GM18508 (cell line): ENCODE results near the gene KRT14.
"Not testable (repeated sequence)": the region's sequence is repeated elsewhere in the genome, so short reads cannot be mapped to it uniquely, and the experiment has no call there.

Source experiments
- ATAC-seq: cut with Tn5 transposase; IDR thresholded peaks from one replicate; pipeline ENCODE4 v1.9.1; 2021; ENCODE audit warnings: moderate number of reproducible peaks; ENCODE audit not compliant: insufficient read depth, unreplicated experiment

Gene KRT14

GRCh38 chr17:41610061-41610517 lies 23.4 kb upstream of the KRT14 start:
- ATAC-seq, result not testable (repeated sequence)

- not testable (repeated sequence) for ATAC-seq
Observed at GRCh38 chr17:41606930-41607329, 20.2 kb upstream of the KRT14 start.

GRCh38 chr17:41602524-41602923 lies 15.8 kb upstream of the KRT14 start:
- ATAC-seq, result no peak

- no peak for ATAC-seq
Observed at GRCh38 chr17:41600318-41600717, 13.6 kb upstream of the KRT14 start.

DNA sequence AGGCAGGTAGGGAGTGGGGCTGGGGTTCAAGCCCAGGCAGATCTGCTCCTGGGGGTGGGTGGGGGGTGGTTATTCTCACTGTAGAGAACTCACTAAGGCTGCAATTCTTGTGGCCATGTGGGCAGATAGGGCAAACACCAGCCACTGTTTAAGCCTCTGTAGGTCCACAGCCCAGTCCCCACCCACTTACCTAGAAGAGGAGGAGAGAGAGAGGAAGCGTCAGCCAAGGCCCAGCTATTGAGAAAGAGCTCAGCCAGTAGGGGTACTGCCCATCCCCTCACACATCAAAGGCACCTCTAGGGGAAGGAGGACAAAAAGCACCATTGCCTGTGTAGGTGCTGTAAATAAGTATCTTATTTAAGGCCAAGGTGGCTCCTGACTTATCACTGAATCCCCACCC lies 13.0 kb upstream of the KRT14 start:
- no peak for ATAC-seq

DNA sequence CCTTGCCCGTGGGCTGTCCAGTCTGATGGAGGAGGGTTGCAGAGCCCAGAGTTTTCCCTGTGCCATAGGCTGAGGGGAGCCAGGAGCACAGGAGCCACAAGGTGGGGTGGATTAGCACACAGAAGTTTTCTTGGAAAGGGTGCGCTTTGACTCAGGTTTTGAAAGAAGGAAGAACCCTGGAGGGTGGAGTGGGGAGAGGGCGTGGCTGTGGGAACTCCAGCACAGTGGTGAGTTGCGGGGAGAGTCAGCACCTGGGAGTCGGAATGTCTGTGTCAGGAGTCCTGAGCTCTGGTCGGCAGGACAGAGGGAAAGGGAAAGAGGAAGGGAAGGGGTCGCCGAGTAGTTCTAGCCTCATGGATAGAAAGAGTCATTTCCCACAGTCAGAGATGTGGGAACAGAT lies 8.9 kb upstream of the KRT14 start:
- no peak for ATAC-seq

GRCh38 chr17:41594363-41594915 lies 7.7 kb upstream of the KRT14 start:
- ATAC-seq, result no peak

DNA sequence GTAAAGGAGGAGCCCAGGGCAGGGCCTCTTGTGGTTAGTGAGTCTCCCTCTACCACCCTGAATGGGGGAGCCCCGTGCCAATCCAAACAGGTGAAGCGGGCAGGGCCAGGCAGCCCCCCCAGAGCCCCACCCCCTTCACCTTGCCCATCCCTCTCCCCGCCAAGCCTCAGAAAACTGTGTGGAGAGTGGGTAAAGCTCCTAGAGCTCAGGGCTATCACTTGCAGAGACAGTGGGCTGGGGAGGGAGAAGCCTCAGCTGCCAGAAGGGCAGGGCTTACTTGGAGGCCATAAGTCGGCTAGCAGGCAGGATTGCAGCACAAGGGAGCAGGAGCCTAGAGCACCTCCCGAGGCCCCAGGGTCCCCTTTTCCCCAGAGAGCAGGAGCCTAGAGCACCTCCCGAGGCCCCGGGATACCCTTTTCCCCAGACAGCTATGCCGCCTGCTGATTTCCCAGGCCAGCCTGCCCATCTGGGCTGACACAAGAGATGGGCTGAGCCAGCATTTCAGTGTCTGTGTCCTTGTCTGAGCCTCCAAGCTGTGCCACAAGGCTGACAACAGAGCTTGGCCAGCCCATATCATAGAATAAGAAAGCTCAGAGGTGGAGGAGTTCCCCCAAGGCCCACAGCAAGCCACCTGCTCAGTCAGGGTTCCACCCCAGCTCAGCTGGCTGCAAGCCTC lies 6.7 kb upstream of the KRT14 start:
- ATAC-seq, result no peak

- ATAC-seq, result no peak
Observed at GRCh38 chr17:41592601-41593305, 6.1 kb upstream of the KRT14 start.

- no peak for ATAC-seq
Observed at GRCh38 chr17:41589301-41589700, 2.6 kb upstream of the KRT14 start.

DNA sequence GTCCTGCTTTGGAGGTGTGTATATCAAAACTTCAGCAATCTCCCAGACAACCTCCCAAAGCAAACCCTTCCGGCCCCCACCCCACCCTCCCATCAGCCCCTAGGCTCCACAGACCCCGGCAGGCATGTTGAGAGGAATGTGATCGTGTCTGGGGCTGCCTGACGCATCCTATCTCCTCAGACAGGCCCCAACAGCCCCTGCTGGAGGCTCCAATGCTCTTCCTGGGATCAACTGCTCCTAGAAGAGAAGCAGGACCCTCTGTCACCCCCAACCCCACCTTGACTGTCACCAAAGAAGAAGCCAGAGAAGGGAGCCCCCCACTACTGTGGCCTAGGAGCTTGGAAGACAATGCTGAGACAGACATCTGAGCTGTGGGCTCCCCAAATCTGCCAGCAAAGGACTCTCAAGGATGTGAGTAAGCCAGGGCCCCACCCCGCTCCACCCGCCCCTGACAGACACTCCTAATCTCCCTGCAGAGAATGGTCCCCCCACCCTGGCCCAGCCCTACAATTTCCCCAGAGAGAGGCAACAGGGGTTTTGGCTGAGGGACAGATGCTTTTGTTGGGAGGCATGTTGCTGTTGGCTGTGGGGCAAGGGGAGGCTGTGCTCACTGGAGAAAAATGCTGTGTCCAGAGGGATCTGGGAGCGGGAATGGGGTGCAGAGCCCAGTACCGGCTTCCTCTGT lies 1.6 kb upstream of the KRT14 start:
- ATAC-seq, result no peak

GRCh38 chr17:41585301-41586056 lies 1.2 kb downstream of the KRT14 start:
- ATAC-seq, result no peak

DNA sequence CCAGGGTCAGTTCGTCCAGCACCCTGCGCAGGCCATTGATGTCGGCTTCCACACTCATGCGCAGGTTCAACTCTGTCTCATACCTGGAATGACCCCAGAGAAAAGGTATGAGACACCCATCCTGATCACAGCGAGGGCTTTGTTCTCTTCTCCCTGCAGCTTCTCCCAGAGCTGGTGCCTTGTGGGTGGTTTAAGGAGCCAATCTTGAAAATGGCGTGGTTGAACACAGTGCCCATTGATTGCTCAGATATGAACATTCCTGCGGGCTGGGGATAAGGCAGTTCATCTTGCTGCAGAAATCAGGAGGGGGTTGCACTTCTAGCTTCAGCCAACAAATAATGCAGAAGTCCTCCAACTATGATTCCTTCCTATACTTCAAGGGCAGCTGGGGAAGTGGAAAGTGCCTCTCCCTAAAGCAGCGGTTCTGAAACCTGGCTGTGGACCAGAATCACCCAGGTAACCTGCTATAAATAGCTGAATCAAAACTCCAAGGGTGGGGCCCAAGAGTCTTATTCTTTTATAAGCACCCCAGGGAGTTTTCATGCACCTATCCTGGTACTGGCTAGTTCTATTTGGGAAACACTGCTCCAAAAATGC lies 2.3 kb downstream of the KRT14 start:
- not testable (repeated sequence) for ATAC-seq

DNA sequence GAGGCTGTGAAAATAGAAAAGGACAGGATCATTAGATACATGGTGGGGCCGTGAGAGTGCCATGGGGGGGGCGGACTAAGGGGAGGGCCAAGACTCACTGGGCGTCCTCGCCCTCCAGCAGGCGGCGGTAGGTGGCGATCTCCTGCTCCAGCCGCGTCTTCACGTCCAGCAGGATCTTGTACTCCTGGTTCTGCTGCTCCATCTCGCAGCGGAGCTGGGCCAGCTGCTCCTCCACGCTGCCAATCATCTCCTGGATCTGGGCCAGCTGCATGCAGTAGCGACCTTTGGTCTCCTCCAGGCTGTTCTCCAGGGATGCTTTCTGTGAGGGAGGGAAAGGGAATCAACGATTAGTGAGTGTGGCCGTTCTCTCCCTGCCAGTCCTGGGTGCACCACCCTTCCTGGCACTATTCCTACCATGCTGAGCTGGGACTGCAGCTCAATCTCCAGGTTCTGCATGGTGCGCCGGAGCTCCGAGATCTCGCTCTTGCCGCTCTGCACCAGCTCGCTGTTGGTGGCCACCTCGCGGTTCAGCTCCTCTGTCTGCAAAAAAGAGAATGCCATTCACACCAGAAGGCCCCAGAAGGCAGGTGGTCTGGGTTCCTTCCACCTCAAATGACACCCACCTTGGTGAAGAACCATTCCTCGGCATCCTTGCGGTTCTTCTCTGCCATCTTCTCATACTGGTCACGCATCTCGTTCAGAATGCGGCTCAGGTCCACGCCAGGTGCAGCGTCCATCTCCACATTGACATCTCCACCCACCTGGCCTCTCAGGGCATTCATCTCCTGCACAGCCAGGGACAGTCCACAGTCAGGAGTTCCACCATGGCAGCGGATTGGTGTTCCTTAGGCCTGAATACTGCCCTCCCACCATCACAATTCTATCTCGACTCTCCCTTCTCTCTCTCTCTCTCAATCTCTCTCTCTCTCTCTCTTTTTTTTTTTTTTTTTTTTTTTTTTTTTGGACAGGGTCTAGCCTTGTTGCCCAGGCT lies 3.3 kb downstream of the KRT14 start:
- ATAC-seq, result no peak

- not testable (repeated sequence) for ATAC-seq
Observed at GRCh38 chr17:41582061-41582968, 4.4 kb downstream of the KRT14 start.

DNA sequence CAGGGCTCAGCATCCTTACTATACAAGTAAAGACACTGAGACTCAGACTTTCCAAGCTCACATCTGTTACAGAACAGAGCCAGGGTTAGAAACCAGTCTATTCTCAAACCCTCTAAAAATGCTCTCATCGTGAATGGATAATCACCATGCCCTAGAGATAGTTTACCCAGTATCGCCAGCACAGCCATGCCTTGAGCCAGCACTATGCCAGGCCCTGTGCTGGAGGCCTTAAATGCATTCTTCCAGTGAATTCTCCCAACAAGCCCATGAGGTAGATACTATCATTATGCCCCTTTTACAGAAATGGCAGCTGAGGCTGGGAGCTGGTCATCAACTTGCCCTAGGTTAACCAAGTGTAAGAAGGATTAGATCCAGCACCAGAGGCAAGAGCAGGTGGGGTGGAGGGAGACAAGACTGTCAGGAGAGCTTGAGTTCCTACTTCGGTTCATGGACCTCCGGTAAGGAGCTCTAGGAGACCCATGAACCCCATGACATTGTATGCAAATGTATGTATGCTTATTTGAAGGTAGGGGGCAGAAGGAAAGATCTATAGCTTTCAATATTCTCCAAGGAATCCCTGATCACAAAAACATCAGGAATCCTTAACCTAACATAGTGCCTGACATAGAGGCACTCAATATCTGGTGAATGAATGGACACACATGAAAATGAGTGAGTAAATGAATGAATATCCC lies 5.2 kb downstream of the KRT14 start:
- no peak for ATAC-seq

GRCh38 chr17:41580687-41581365 lies 5.9 kb downstream of the KRT14 start:
- no peak for ATAC-seq
